SK-N-MC (cell line): ENCODE measurements around the gene TBPL2.
"Not testable (repeated sequence)": the region's sequence is repeated elsewhere in the genome, so short reads cannot be mapped to it uniquely, and the experiment has no call there.

Experiments used
- DNase-seq: peaks from one replicate; pipeline ENCODE4 v3.0.0-alpha.2; 2011; ENCODE audit warnings: low read depth, low spot score
- H3K27ac ChIP-seq: fragments of 200-600 bp; sonication (generic); 2 replicates; pipeline ENCODE4 v1.5.1; 2016; ENCODE audit warnings: mixed run types
- H3K36me3 ChIP-seq: fragments of 200-600 bp; sonication (generic); 2 replicates; pipeline ENCODE4 v1.6.1; 2017; ENCODE audit warnings: antibody characterized with exemption, low read length, mixed read lengths; ENCODE audit not compliant: insufficient read depth
- H3K4me3 ChIP-seq: fragments of 200-600 bp; sonication (generic); 2 replicates; pipeline ENCODE4 v1.5.1; 2016
- H3K9ac ChIP-seq: fragments of 200-600 bp; sonication (generic); 2 replicates; pipeline ENCODE4 v1.8.0; 2017; ENCODE audit warnings: mixed run types, mixed read lengths; ENCODE audit not compliant: insufficient read length
- H3K9me3 ChIP-seq: fragments of 200-600 bp; sonication (generic); 2 replicates; pipeline ENCODE4 v1.6.1; 2017; ENCODE audit warnings: low read depth, mild to moderate bottlenecking, antibody characterized with exemption, low read length, moderate library complexity, mixed read lengths
- EZH2 ChIP-seq: fragments of 200-600 bp; sonication (generic); IDR thresholded peaks from one replicate; pipeline ENCODE4 v1.6.1; 2017; ENCODE audit warnings: antibody characterized with exemption
- FOXP2 ChIP-seq: optimal IDR thresholded peaks from 2 replicates; pipeline ENCODE3; 2011; ENCODE audit warnings: mild to moderate bottlenecking, moderate library complexity; ENCODE audit not compliant: insufficient read depth; ENCODE audit errors: extremely low read length, control extremely low read depth
- POLR2AphosphoS5 ChIP-seq: IDR thresholded peaks from 2 replicates; pipeline ENCODE4 v1.6.1; 2012; ENCODE audit warnings: mild to moderate bottlenecking, low read depth, low read length, borderline replicate concordance

Gene TBPL2

DNA sequence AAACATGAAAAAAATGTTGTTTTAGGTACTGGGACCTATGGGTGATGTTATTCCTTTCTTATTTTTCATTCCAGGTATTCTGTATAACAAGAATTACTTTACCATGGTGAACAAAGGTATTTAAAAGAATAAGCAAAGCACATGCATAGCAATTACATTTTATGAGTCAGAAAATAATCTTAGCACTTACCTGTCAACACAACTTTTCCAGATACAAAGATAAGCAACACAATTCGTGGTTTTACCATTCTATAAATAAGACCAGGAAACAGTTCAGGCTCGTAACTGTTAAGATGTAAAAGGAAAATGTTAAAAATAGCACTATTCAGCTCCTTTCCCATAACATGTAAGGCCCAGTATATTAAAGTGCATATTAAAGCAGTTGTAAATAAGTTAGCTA, 16.4 kb downstream of the TBPL2 start:
- Histone ChIP-seq H3K9ac (no peak overlapping the region), H3K36me3 (no peaks in the 10 kb centered on the region), H3K9me3 (no peaks in the 10 kb centered on the region), H3K27ac (no peak overlapping the region), H3K4me3 (no peak overlapping the region)
- DNase-seq = no peak
- TF ChIP-seq FOXP2 (no peak), POLR2AphosphoS5 (no peak), EZH2 (no peak)

DNA sequence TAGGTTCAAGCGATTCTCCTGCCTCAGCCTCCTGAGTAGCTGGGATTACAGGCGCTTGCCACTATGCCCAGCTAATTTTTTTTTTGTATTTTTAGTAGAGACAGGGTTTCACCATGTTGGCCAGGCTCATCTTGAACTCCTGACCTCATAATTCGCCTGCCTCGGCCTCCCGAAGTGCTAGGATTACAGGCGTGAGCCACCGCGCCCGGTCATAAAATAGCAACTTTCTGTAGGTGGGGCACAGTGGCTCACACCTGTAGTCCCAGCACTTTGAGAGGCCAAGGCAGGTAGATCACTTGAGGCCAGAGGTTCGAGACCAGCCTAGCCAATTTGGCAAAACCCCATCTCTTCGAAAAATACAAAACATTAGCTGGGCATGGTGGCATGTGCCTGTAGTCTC, 18.1 kb downstream of the TBPL2 start:
- DNase-seq, H3K36me3 ChIP-seq, H3K9ac ChIP-seq, H3K27ac ChIP-seq, H3K4me3 ChIP-seq, H3K9me3 ChIP-seq: not testable (repeated sequence)

DNA sequence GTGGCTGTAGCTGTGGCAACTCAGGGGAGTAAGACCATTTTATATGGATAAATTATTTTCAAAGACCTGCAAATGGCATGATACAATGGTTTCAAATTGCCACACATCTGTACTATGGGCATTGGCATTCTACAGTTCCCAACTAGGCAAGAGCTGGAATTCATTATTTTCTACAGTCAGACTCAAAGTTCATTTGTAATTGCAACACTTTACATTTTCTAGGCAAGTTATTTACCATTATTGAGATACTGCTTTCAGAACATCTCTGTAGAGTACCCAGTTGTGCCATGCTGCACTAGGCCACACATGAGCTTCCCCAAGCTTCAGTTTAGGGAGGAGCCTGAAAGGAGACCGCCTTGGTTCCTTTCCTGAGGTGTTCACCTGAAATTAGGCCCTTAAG, 20.8 kb downstream of the TBPL2 start:
- TF ChIP-seq EZH2 = no peak
- TF ChIP-seq POLR2AphosphoS5 = no peak
- no peak for TF ChIP-seq FOXP2
- Histone ChIP-seq H3K36me3 (no peaks in the 10 kb centered on the region), H3K9me3 (no peaks in the 10 kb centered on the region), H3K9ac (no peak overlapping the region), H3K27ac (no peak overlapping the region), H3K4me3 (no peak overlapping the region)
- no peak for DNase-seq

DNA sequence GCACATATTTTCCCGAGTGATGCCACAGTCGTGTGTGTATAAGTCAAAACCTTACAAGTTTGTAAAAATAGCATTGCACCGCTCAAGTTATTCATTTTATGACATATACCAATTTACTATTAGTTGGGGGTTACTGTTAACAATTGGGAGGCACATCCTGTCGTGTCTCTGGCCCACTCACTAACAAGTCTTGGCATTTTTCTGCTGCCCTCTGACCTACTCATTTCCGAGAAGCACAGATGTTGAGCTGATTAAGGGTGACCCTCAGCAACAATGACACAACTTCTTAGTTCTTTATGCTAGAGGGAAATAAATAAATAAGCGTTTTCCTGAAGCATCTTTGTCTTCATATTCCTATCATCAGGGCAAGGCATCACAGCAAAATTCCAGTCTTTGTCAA, 22.0 kb downstream of the TBPL2 start:
- Histone ChIP-seq H3K9me3 (no peaks in the 10 kb centered on the region), H3K4me3 (no peak overlapping the region), H3K9ac (no peak overlapping the region), H3K27ac (no peak overlapping the region), H3K36me3 (no peaks in the 10 kb centered on the region)
- DNase-seq = no peak
- TF ChIP-seq POLR2AphosphoS5 (no peak), FOXP2 (no peak), EZH2 (no peak)

DNA sequence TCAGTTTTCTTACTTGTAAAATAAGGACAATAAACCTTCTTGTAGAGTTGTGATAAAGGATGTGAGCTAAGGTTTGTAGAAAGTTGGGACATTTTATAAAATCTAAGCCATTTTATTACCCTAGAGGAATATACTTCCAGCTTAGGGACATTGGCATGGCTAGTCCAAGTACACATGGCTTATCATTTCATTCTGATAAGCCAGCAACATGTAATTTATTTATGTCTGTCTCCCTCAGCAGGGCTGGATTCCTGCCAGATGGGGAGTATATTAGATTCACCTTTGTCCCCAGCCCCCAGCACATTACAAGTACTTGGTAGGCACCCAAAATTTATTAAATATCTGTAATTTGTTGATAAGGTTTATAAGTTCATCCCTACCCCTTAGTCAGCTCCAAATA, 22.5 kb downstream of the TBPL2 start:
- TF ChIP-seq POLR2AphosphoS5 (no peak), FOXP2 (no peak), EZH2 (no peak)
- Histone ChIP-seq H3K9ac (no peak overlapping the region), H3K4me3 (no peak overlapping the region), H3K36me3 (no peaks in the 10 kb centered on the region), H3K9me3 (no peaks in the 10 kb centered on the region), H3K27ac (no peak overlapping the region)
- DNase-seq = no peak

DNA sequence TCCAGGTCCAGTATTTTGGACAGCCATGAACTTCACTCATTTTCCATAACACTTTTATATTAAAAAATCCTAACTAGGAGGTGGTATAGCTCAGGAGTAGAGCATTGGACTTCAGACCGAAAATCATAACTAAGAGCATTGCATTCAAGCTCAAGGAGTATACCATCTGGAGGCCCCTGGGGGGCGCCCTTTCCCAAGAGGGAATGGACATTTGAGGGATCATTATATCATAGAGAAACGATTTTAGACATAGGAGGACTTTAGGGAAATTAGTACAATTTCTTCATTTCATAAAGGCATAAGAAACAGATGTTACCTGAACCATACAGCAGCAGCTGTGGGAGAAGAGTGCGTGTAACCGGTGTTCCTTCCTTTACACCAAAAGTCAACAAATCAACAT, 23.6 kb downstream of the TBPL2 start:
- Histone ChIP-seq H3K4me3 (no peak overlapping the region), H3K9ac (peak overlapping the region; percentile 6)
- DNase-seq = peak; percentile 37

DNA sequence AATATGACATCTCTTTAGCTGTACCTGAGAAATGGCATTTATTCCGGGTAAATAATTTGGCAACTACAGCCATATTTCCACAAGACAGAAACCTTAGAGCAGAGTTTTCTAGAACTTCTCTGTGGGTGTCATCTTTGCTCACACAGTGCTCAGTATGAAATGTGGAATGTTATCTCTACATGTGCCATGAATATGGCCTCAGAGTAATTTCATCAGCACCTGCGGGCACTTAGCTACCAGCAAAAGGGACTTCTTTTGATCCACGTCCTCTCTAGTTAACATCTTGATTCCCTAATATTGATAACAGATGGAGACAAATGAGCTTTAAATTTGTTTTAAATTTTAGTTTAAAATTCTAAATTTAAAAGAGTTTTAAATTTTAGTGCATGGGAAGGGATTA, 25.9 kb downstream of the TBPL2 start:
- Histone ChIP-seq H3K9ac (no peak overlapping the region), H3K9me3 (no peaks in the 10 kb centered on the region), H3K27ac (no peak overlapping the region), H3K4me3 (no peak overlapping the region), H3K36me3 (no peaks in the 10 kb centered on the region)
- TF ChIP-seq POLR2AphosphoS5 = no peak
- no peak for DNase-seq

More for the DNA sequence above, 23.6 kb downstream of the TBPL2 start:
- TF ChIP-seq EZH2 (no peak), FOXP2 (no peak), POLR2AphosphoS5 (no peak)
- Histone ChIP-seq H3K9me3 (no peaks in the 10 kb centered on the region), H3K36me3 (no peaks in the 10 kb centered on the region), H3K27ac (no peak overlapping the region)

DNA sequence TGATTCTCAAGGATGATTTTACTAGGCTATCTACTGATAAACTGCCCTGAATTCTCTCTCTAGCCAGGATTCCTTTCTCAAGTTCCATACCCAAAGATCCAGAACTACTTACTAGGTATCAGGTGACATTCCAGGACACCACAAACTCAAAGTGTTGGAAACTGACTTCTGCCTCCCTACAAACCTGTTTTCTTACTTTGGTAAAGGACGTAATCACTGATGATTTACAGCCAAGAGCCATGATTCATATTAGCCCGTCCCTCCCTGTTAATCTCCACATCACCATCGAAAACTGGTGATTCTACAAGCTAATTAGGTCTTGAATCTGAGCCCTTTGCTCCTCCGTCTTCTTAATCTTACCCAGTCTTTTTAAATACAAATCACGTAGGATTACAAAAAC, 27.7 kb downstream of the TBPL2 start:
- no peak for DNase-seq
- no peaks in the 10 kb centered on the region for H3K9me3 ChIP-seq
- H3K4me3 ChIP-seq = no peak overlapping the region
- no peak overlapping the region for H3K27ac ChIP-seq
- H3K9ac ChIP-seq = no peak overlapping the region
- no peak for TF ChIP-seq FOXP2
- TF ChIP-seq POLR2AphosphoS5 = no peak
- TF ChIP-seq EZH2 = no peak
- H3K36me3 ChIP-seq = no peaks in the 10 kb centered on the region; the same call in 1 of the 2 replicates

DNA sequence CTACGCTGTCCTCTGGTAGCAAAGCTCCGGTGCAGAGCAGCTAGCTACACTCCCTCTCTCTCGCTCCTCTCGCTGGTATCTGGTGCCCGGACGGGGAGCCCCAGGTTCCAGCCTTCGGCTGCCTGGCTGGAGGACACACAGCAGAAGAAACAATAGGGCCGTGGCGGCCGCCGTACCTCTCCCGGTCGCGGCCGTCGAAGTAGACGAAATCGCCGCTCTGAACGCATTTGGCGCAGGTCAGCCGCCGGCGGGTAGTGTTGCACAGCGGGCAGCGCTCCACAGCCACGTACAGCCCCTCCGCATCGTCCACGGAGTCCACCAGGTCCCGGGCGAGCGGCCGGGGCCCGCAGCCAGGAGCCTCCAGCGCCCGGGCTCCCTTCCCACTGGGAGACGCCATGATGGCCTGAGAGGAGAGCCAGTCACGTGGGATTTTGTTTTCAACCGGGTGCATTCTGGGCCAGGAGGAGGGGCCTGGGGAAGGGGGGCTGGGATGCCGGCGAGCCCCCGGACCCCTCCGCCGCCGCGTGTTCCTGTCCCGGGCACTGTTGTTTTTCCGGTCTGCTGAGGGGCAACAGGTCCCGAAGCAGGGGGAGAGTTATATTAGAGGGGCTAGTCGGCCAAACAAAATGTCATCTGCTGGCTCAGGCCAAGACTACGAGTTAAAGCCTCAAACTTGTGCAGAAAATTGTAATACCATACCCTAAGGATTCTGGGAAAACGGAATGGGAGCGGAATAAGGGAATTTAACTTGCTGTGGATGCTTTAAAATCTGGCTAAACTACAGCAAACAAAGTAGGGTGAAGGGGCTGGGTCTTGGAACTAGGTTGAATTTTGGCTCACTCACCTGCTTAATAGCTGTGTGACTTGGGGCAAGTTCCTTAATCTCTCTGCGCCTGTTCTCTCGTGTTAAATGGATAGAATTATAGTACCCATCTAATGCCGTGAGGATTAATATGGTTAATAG, 28.7 kb downstream of the TBPL2 start, which contains the start of gene ATG14:
Gene ATG14, minus strand, starts transcription at position 405 of the 964 bp plus-strand sequence. Its CDS starts 8 bp downstream, at position 397.
- H3K4me3 ChIP-seq = peak within 1 kb of the TSS; percentile 96
- TF ChIP-seq POLR2AphosphoS5 (peak; percentile 86), FOXP2 (peak; percentile 23), EZH2 (no peak)
- H3K9me3 ChIP-seq = no peaks in the 10 kb centered on the region
- H3K9ac ChIP-seq = peak within 1 kb of the TSS; percentile 90
- no peaks in the 10 kb centered on the region; the same call in 1 of the 2 replicates for H3K36me3 ChIP-seq
- H3K27ac ChIP-seq = peak within 1 kb of the TSS; percentile 80
- no peak for DNase-seq
